ENCODE data around the gene PFKL. TPM values are rescaled to one million over a fixed set of nuclear protein-coding genes. Genes with fewer than 3 reads are reported as not detected.

The PFKL gene
- total RNA-seq, 2 donors from 2014 or later, result 104 to 109 TPM

DNA sequence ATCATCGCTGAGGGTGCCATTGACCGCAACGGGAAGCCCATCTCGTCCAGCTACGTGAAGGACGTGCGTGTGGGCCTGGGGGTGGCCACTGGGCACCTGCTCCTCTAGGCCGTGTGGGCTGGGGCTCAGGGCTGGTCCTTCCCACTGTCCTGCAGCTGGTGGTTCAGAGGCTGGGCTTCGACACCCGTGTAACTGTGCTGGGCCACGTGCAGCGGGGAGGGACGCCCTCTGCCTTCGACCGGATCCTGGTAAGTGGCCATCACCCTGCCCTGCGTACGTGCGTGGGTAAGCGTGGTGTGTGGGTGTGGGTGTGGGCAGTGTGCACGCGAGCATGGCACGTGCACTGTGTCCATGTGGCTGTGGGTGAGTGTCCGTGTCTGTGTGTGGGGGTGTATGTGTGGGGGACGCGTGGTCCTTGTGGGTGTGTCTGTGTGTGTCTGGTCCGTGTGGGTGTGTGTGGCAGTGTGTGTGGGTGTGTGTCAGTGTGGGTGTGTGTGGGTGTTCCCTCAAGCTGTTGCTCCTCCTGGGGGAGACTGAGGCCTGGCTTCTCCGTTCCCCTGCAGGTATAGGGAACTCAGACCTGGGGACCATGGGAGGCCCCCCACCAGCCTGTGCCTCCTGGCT is 16.5 kb downstream of the PFKL start:
- H3K4me1 Mint-ChIP-seq (ENCODE audit: low read depth), result no peaks in the 10 kb centered on the region
- no peak overlapping the region for H3K27ac Mint-ChIP-seq
- no peaks in the 10 kb centered on the region for H3K9me3 Mint-ChIP-seq
- H3K4me3 Mint-ChIP-seq, result no peak overlapping the region
- ATAC-seq (replicated peaks in 1 of 2) (no peak), DNase-seq (no peak)
- no peaks in the 10 kb centered on the region for H3K27me3 Mint-ChIP-seq (ENCODE audit: low read depth)
- H3K36me3 Mint-ChIP-seq (ENCODE audit: insufficient read depth in 2 of 2), result no peaks in the 10 kb centered on the region

DNA sequence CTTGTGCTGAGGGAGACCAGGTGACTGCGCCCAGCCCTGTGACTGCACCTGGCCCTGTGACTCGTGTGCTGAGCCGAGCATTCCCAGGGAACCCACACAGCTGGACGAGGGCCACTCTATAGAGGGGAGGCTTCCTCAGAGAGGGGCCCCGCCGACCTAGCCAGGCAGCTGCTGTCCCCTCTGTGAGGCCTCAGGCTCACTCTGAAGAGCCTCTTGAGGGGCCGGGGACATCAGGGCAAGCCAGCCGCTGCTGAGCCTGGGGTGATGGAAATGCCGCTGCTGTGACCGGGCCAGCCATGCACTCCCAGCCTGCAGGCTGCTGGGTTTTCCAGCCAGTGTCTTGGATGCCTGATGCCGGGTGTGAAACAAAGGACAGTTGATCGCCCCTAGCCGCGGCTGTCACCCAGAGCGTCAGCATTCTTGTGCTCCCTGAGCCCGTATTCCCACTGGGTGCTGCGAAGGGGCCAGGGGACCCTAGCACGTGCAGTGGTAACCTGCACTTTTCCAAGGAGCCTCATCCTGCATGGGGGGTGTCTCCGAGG is 17.5 kb downstream of the PFKL start:
- DNase-seq (no peak), ATAC-seq (replicated peaks in 1 of 2) (no peak)
- no peaks in the 10 kb centered on the region for H3K4me1 Mint-ChIP-seq (ENCODE audit: low read depth)
- no peaks in the 10 kb centered on the region for H3K9me3 Mint-ChIP-seq
- no peak overlapping the region for H3K4me3 Mint-ChIP-seq
- no peaks in the 10 kb centered on the region for H3K27me3 Mint-ChIP-seq (ENCODE audit: low read depth)
- no peak overlapping the region for H3K27ac Mint-ChIP-seq
- no peaks in the 10 kb centered on the region for H3K36me3 Mint-ChIP-seq (ENCODE audit: insufficient read depth in 2 of 2)

DNA sequence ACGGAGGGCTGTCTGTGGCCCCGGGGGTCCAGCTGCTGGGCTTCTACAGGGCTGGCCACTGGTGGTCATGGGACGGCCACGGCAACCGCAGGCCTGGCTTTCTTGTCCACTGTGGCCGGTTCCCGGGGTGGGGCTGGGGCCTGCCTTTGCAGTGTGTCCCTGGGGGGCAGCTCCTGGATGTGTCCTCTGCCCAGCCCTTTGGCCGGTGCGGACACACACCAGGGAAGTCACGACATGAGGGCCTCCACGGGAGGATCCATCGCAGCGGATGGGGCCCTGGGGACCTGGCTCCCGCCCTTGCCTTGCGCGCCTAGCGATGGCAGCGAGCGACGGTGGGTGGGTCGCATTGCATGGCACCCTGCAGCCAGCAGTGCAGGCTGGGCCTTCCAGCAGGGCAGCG is 18.0 kb downstream of the PFKL start:
- no peak overlapping the region for H3K27ac Mint-ChIP-seq
- ATAC-seq (replicated peaks in 1 of 2) (no peak), DNase-seq (no peak)
- H3K4me3 Mint-ChIP-seq, result no peak overlapping the region
- H3K9me3 Mint-ChIP-seq, result no peaks in the 10 kb centered on the region
- no peaks in the 10 kb centered on the region for H3K36me3 Mint-ChIP-seq (ENCODE audit: insufficient read depth in 2 of 2)
- no peaks in the 10 kb centered on the region for H3K4me1 Mint-ChIP-seq (ENCODE audit: low read depth)
- no peaks in the 10 kb centered on the region for H3K27me3 Mint-ChIP-seq (ENCODE audit: low read depth)

DNA sequence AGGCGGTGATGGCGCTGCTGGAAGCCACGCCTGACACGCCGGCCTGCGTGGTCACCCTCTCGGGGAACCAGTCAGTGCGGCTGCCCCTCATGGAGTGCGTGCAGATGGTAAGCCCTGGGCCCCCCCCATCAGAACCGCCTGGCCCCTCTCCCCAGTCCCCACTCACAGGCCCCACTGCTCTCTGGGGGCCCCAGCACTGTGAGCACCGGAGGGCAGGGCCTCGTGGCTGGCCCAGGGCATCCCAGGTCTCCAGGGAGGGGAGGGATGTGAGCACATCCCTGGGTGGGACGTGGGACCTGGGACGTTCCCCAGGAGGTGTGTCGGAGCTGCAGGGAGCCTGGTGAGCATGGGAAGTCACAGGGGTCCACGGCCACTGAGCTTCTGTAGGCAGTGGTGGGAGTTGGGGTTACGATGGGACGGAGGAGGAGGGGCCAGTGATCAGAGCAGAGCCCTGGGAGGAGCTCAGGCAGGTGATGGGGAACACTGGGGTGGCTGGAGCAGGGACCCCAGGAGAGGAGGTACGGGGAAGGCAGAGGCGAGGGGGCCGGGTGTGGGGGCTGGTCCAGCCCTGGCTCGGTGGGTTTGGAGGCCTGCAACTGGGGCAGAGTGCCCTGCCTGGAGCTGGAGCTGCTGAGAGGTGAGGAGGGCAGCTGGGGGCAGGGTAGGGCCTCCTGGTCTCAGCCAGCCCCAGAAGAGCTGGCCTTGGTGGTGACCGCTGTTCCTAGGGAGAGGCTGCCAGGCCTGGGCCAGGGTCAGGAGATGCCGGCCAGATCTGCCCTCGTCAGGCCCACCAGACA is 18.8 kb downstream of the PFKL start:
- no peak overlapping the region for H3K27ac Mint-ChIP-seq
- H3K27me3 Mint-ChIP-seq (ENCODE audit: low read depth), result no peaks in the 10 kb centered on the region
- no peak overlapping the region for H3K4me3 Mint-ChIP-seq
- no peaks in the 10 kb centered on the region for H3K4me1 Mint-ChIP-seq (ENCODE audit: low read depth)
- no peak for ATAC-seq (replicated peaks in 1 of 2)
- no peak for DNase-seq
- no peaks in the 10 kb centered on the region for H3K9me3 Mint-ChIP-seq
- H3K36me3 Mint-ChIP-seq (ENCODE audit: insufficient read depth in 2 of 2), result no peaks in the 10 kb centered on the region

DNA sequence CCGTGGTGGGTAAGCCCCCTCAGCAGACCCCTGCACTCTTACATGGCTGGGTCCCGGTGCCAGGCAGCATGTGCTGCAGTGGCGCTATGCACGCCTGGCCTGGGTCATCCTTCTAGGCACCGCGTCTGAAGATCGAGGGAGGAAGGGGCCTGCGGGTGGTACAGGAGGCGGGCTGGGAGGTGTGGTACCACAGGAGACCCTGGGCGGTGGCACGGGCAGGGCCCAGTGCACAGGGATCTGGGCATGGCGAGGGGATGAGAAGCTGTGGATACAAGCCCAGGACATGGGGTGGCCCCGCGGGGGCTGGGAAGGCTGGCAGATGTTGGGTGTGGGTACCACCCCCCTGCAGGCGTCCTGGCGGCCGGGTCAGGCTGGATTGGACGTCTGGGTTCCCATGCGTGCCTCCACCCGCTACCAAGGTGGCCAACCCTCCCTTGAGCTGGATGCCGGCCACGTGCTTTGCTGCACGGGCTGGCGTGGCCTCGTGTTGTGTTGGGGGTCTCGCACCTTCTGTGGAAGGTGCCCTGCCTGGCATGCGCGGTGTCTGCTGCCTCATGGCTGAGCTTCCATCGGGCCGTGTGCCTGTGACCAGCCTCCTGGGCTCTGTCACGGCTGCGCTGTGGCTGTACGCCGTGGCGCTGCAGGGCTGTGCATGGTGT is 19.7 kb downstream of the PFKL start:
- Mint-ChIP-seq H3K36me3 (ENCODE audit: insufficient read depth in 2 of 2) (no peaks in the 10 kb centered on the region), H3K4me3 (no peak overlapping the region), H3K4me1 (ENCODE audit: low read depth) (no peaks in the 10 kb centered on the region), H3K9me3 (no peaks in the 10 kb centered on the region), H3K27me3 (ENCODE audit: low read depth) (no peaks in the 10 kb centered on the region), H3K27ac (no peak overlapping the region)
- ATAC-seq (replicated peaks in 1 of 2) (no peak), DNase-seq (no peak)

DNA sequence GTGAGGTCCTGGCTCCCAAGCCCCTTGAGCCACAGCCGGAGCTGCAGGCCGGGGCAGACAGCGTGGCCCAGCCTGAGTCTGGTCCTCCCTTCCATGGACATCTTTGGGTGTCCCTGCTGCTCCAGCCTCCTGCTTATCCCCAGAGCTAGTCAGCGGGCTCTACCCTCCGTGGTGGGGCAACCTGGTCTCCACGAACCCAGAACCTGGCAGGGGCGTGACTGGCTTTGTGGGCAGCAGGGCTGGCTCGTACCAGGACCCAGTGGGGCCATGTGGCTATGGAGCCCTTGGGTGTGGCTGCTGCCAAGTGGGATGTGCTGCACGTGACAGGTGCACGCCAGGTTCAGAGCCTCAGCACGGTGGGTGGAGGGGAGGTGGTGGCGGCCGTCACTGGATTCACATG is 21.0 kb downstream of the PFKL start:
- Mint-ChIP-seq H3K27me3 (ENCODE audit: low read depth) (no peaks in the 10 kb centered on the region), H3K36me3 (ENCODE audit: insufficient read depth in 2 of 2) (no peaks in the 10 kb centered on the region), H3K4me3 (no peak overlapping the region), H3K4me1 (ENCODE audit: low read depth) (no peaks in the 10 kb centered on the region), H3K9me3 (no peaks in the 10 kb centered on the region), H3K27ac (no peak overlapping the region)
- no peak for ATAC-seq (replicated peaks in 1 of 2)
- no peak for DNase-seq

DNA sequence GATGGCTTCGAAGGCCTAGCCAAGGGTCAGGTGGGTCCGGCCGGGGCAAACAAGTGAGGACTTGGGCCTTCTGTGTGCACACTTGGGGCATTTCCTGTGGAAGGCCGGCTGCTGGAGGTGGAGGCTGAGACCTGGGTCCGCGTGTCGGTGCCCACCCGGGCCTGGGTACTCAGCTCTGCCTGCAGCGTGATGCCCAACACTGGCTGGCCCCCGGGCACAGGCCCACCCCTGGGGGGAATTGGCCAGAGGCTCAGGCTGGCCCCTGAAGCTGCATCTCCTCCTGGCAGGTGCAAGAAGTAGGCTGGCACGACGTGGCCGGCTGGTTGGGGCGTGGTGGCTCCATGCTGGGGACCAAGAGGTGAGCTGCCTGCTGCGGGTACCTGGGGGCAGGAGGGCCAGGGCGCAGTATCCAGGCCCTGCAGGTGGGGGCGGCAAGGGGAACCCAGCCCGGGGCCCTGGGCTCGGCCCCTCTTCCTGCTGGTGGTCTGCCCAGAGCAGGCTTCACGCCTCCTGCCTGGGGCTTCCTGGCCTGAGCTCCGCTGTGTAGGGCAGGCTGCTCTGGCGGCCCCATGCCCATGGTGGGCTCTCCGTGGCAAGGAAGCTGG is 22.1 kb downstream of the PFKL start:
- Mint-ChIP-seq H3K4me3 (no peak overlapping the region), H3K4me1 (ENCODE audit: low read depth) (no peaks in the 10 kb centered on the region), H3K27ac (no peak overlapping the region), H3K27me3 (ENCODE audit: low read depth) (no peaks in the 10 kb centered on the region), H3K9me3 (no peaks in the 10 kb centered on the region), H3K36me3 (ENCODE audit: insufficient read depth in 2 of 2) (no peaks in the 10 kb centered on the region)
- DNase-seq (no peak), ATAC-seq (replicated peaks in 1 of 2) (no peak)

DNA sequence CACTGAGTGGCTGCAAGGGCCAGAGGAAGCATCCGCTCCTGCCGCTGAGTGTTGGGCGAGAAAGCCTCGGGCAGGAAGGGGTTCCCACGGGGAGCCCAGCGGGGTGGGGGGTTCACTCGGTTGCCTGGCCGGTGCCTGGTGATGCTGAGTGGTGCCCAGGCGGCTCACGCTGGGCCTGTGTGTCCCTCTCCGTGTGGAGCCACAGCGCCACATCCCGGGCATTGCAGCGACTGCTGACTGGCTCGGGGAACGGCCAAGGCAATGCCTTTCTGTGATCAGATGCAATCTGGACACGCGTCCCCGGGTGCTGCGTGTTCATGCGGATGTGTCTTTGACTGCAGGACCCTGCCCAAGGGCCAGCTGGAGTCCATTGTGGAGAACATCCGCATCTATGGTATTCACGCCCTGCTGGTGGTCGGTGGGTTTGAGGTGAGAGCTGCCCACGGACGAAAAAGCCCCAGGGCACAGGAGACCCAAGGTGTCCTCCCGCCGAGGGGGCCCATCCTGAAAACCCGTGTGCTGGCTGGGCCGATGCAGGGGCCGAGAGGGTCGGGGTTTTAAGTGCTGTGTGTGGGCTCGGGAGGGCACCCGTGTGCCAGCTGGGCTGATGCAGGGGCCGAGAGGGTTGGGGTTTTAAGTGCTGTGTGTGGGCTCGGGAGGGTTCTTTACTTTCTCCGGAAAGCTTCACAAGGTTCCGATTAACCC is 22.9 kb downstream of the PFKL start:
- ATAC-seq (replicated peaks in 1 of 2) (no peak), DNase-seq (no peak)
- no peaks in the 10 kb centered on the region for H3K9me3 Mint-ChIP-seq
- no peak overlapping the region for H3K27ac Mint-ChIP-seq
- no peak overlapping the region for H3K4me3 Mint-ChIP-seq
- no peaks in the 10 kb centered on the region for H3K27me3 Mint-ChIP-seq (ENCODE audit: low read depth)
- no peaks in the 10 kb centered on the region for H3K4me1 Mint-ChIP-seq (ENCODE audit: low read depth)
- no peaks in the 10 kb centered on the region for H3K36me3 Mint-ChIP-seq (ENCODE audit: insufficient read depth in 2 of 2)

DNA sequence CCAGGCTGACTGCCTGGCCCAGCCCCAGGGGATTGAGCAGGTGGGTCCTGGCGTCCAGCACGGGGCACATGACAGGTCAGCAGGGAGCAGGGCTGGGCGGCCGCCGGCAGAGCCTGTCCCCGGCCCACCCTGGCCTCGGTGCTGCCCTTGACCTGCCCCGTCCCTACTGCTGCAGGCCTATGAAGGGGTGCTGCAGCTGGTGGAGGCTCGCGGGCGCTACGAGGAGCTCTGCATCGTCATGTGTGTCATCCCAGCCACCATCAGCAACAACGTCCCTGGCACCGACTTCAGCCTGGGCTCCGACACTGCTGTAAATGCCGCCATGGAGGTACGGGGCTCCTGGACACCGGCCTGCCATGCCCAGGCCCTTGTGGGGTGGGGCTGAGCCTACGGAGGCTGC is 23.7 kb downstream of the PFKL start:
- Mint-ChIP-seq H3K36me3 (ENCODE audit: insufficient read depth in 2 of 2) (no peaks in the 10 kb centered on the region), H3K9me3 (no peaks in the 10 kb centered on the region), H3K27me3 (ENCODE audit: low read depth) (no peaks in the 10 kb centered on the region), H3K4me3 (no peak overlapping the region), H3K4me1 (ENCODE audit: low read depth) (no peaks in the 10 kb centered on the region), H3K27ac (no peak overlapping the region)
- no peak for ATAC-seq (replicated peaks in 1 of 2)
- DNase-seq, result no peak

DNA sequence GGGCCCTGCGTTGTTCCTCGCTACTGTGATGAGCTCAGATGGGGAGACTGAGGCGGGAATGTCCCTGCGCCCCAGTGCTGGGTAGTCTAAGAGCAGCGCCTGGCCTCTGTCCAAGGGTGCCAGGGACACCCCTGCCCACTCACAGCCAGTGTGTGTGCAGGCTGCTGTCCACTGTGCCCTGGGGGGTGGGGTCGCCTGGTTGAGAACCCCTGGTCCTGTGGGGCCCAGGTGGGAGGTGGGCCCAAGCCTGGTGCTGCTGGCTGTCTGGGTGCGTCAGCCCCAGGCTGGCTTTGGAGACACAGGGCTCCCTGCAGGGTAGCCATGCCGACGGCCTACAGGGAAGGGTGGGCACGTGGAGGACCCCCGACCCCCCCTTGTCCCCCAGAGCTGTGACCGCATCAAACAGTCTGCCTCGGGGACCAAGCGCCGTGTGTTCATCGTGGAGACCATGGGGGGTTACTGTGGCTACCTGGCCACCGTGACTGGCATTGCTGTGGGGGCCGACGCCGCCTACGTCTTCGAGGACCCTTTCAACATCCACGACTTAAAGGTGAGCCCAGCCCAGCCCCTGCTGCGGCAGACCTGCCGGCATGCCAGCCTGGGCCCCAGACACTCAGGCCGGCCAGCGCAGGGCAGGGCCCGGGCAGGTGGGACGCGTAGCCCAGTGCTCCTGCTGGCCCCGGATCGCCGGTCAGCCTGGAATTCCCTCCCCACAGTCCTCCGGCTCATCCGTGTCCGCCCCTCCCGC is 24.4 kb downstream of the PFKL start:
- Mint-ChIP-seq H3K27ac (no peak overlapping the region), H3K9me3 (no peaks in the 10 kb centered on the region), H3K36me3 (ENCODE audit: insufficient read depth in 2 of 2) (no peaks in the 10 kb centered on the region), H3K4me3 (no peak overlapping the region), H3K27me3 (ENCODE audit: low read depth) (no peaks in the 10 kb centered on the region), H3K4me1 (ENCODE audit: low read depth) (no peaks in the 10 kb centered on the region)
- DNase-seq (no peak), ATAC-seq (replicated peaks in 1 of 2) (no peak)

DNA sequence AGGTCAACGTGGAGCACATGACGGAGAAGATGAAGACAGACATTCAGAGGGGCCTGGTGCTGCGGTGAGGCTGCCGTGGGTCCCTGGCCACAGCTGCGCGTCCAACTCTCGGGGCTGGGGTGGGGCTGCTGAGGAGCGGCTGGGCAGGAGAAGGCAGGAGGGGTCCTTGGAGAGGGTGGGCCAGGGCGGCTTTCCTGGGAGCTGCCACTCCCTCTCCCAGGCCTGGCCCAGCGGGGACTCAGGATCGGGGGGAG is 24.9 kb downstream of the PFKL start:
- Mint-ChIP-seq H3K27me3 (ENCODE audit: low read depth) (no peaks in the 10 kb centered on the region), H3K9me3 (no peaks in the 10 kb centered on the region), H3K4me1 (ENCODE audit: low read depth) (no peaks in the 10 kb centered on the region), H3K4me3 (no peak overlapping the region), H3K36me3 (ENCODE audit: insufficient read depth in 2 of 2) (no peaks in the 10 kb centered on the region), H3K27ac (no peak overlapping the region)
- DNase-seq (no peak), ATAC-seq (replicated peaks in 1 of 2) (no peak)

DNA sequence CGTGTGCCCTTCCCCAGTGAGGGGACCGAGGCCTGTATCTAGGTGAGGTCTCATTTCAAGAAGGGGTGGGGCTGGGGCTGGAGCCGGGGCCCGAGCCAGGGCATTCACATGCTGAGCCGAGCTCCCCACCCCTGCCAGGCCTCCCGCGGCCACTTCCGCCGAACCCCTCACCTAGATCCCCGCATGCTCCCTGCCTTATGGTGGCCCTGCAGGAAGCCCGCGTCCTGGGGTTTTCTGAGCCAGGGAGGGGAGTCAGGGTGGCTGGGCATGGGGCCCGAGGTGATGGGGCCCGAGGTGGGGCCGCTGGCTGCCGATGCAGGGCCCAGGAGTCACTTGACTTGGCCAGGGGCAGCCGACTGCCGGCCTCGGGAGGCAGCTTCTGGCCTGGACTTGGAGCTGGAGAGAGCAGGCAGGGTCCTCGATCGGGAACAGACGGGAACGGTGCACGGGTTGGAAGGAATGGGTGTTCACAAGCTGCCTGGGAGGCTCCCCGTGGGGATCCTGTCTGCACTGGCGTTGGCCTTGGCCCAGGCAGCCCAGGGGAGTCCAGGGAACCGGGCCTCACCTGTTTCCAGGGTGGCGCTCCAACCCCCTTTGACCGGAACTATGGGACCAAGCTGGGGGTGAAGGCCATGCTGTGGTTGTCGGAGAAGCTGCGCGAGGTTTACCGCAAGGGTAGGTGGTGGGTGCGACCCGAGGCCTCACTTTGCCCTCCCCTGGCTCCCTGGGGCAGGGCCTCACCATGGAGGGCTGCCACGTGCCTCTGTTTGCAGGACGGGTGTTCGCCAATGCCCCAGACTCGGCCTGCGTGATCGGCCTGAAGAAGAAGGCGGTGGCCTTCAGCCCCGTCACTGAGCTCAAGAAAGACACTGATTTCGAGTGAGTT is 25.8 kb downstream of the PFKL start:
- H3K36me3 Mint-ChIP-seq (ENCODE audit: insufficient read depth in 2 of 2), result no peaks in the 10 kb centered on the region
- H3K27me3 Mint-ChIP-seq (ENCODE audit: low read depth), result no peaks in the 10 kb centered on the region
- DNase-seq (no peak), ATAC-seq (replicated peaks in 1 of 2) (no peak)
- no peaks in the 10 kb centered on the region for H3K9me3 Mint-ChIP-seq
- H3K27ac Mint-ChIP-seq, result no peak overlapping the region
- H3K4me1 Mint-ChIP-seq (ENCODE audit: low read depth), result no peaks in the 10 kb centered on the region
- no peak overlapping the region for H3K4me3 Mint-ChIP-seq

All from activated T-cell treated with anti-CD3 and anti-CD28 coated beads, Interleukin-2, amount 50 U/mL, for 72 hours (primary cell).